OCI-LY1 (cell line): ENCODE measurements around the gene SMARCAL1.

Source experiments
- H2AFZ ChIP-seq: fragments of 200-600 bp; sonication (generic), shearing (Covaris generic); 2 replicates; pipeline ENCODE4 v1.6.0; 2014; ENCODE audit warnings: antibody characterized with exemption, mild to moderate bottlenecking, low read length
- H3F3A ChIP-seq: fragments of 200-600 bp; sonication (generic), shearing (Covaris generic); 2 replicates; pipeline ENCODE4 v1.6.0; 2014; ENCODE audit warnings: mild to moderate bottlenecking, antibody characterized with exemption, low read length, moderate library complexity; ENCODE audit not compliant: insufficient read depth
- H3K27ac ChIP-seq: fragments of 200-600 bp; sonication (generic); 2 replicates; pipeline ENCODE4 v1.5.1; 2014; ENCODE audit warnings: low read length, mixed run types, mild to moderate bottlenecking, low read depth; ENCODE audit not compliant: poor library complexity, severe bottlenecking
- H3K27me3 ChIP-seq: fragments of 200-600 bp; sonication (generic); 2 replicates; pipeline ENCODE4 v1.6.0; 2014; ENCODE audit warnings: antibody characterized with exemption, mild to moderate bottlenecking, low read length, moderate library complexity; ENCODE audit not compliant: insufficient read depth
- H3K36me3 ChIP-seq: fragments of 200-600 bp; sonication (generic); 2 replicates; pipeline ENCODE4 v1.6.1; 2014; ENCODE audit warnings: mild to moderate bottlenecking, antibody characterized with exemption, low read length, moderate library complexity, mixed read lengths; ENCODE audit not compliant: insufficient read depth
- H3K4me1 ChIP-seq: fragments of 200-600 bp; sonication (generic); 2 replicates; pipeline ENCODE4 v1.5.1; 2014; ENCODE audit warnings: mild to moderate bottlenecking, low read length, moderate library complexity; ENCODE audit not compliant: insufficient read depth, severe bottlenecking
- H3K4me2 ChIP-seq: fragments of 200-600 bp; sonication (generic), shearing (Covaris generic); 2 replicates; pipeline ENCODE4 v1.6.1; 2014; ENCODE audit warnings: low read length
- H3K4me3 ChIP-seq: fragments of 200-600 bp; sonication (generic); 2 replicates; pipeline ENCODE4 v1.5.1; 2014; ENCODE audit warnings: low read length, low read depth, mild to moderate bottlenecking, mixed read lengths; ENCODE audit not compliant: poor library complexity, severe bottlenecking
- H3K79me2 ChIP-seq: fragments of 200-600 bp; shearing (Covaris generic); 2 replicates; pipeline ENCODE4 v1.6.1; 2016; ENCODE audit warnings: mixed run types, low read length, mixed read lengths; ENCODE audit not compliant: insufficient read depth
- H3K9ac ChIP-seq: fragments of 200-600 bp; sonication (generic), shearing (Covaris generic); 2 replicates; pipeline ENCODE4 v1.6.1; 2014; ENCODE audit warnings: mild to moderate bottlenecking, low read length, mixed read lengths
- H3K9me2 ChIP-seq: fragments of 200-600 bp; sonication (generic), shearing (Covaris generic); 2 replicates; pipeline ENCODE4 v1.6.1; 2014; ENCODE audit warnings: low read depth, mild to moderate bottlenecking, low read length, mixed read lengths
- H3K9me3 ChIP-seq: fragments of 200-600 bp; shearing (Covaris generic); 2 replicates; pipeline ENCODE4 v1.6.1; 2014; ENCODE audit warnings: low read length, mixed read lengths
- H4K20me1 ChIP-seq: fragments of 200-600 bp; sonication (generic), shearing (Covaris generic); 2 replicates; pipeline ENCODE4 v1.6.0; 2016; ENCODE audit warnings: mild to moderate bottlenecking, low read length; ENCODE audit not compliant: insufficient read depth
- EZH2 ChIP-seq: fragments of 200-600 bp; sonication (generic), shearing (Covaris generic); IDR thresholded peaks from 2 replicates; pipeline ENCODE4 v1.8.0; 2017; ENCODE audit warnings: borderline replicate concordance, mixed run types, mild to moderate bottlenecking, antibody characterized with exemption, low read length, moderate library complexity, mixed read lengths
- TF ChIP-seq, protein P1 (sequence below): fragments of 200-600 bp; sonication (generic), shearing (Covaris generic); IDR thresholded peaks from 2 replicates; pipeline ENCODE4 v1.5.1; 2017; ENCODE audit warnings: mild to moderate bottlenecking, antibody characterized with exemption, low read length, moderate library complexity, mixed read lengths

SMARCAL1 gene

DNA sequence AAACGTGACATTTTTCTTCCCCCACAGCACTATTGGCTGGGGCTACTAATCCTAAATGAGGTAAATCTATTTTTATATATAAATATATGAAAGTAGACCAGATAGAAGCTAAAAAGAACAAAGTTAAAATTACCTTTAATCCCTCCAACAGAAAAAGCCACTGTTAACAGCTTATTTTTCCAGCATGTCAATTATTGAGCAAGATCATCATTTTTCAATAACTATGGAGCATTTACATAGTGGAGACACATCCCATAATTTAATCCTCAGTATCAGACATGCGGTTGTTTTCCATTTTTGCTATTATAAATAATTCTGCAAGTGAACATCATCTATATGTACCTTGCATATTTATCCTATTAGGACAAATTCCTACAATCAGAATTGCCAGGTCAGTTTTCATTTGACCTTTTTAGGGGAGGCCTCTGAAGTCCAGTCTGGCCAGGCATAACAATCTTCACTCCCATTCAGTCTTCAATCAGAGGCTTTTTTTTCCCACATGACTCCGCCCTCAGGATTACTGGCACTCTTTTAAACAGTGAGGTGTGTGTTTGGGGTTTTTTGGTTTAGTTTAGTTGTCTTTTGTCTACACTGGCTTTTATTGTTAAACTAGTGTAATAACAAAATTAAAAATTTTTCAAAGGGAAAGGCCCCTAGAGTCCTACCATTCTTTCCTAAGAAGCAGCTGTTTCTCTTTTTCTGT is 29.2 kb downstream of the SMARCAL1 start:
- Histone ChIP-seq H3K27ac (no peak overlapping the region), H3K9me3 (no peaks in the 10 kb centered on the region), H3K9me2 (no peaks in the 10 kb centered on the region), H3K4me3 (no peak overlapping the region), H3K79me2 (no peaks in the 10 kb centered on the region), H3K27me3 (no peaks in the 10 kb centered on the region), H3K4me1 (no peaks in the 10 kb centered on the region), H2AFZ (no peak overlapping the region), H3F3A (no peaks in the 10 kb centered on the region), H4K20me1 (no peaks in the 10 kb centered on the region), H3K36me3 (peaks cover 49% of the 10 kb centered on the region), H3K9ac (no peak overlapping the region), H3K4me2 (no peak overlapping the region)
- TF ChIP-seq, protein P1, sequence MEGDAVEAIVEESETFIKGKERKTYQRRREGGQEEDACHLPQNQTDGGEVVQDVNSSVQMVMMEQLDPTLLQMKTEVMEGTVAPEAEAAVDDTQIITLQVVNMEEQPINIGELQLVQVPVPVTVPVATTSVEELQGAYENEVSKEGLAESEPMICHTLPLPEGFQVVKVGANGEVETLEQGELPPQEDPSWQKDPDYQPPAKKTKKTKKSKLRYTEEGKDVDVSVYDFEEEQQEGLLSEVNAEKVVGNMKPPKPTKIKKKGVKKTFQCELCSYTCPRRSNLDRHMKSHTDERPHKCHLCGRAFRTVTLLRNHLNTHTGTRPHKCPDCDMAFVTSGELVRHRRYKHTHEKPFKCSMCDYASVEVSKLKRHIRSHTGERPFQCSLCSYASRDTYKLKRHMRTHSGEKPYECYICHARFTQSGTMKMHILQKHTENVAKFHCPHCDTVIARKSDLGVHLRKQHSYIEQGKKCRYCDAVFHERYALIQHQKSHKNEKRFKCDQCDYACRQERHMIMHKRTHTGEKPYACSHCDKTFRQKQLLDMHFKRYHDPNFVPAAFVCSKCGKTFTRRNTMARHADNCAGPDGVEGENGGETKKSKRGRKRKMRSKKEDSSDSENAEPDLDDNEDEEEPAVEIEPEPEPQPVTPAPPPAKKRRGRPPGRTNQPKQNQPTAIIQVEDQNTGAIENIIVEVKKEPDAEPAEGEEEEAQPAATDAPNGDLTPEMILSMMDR, result no peak
- no peak for TF ChIP-seq EZH2

DNA sequence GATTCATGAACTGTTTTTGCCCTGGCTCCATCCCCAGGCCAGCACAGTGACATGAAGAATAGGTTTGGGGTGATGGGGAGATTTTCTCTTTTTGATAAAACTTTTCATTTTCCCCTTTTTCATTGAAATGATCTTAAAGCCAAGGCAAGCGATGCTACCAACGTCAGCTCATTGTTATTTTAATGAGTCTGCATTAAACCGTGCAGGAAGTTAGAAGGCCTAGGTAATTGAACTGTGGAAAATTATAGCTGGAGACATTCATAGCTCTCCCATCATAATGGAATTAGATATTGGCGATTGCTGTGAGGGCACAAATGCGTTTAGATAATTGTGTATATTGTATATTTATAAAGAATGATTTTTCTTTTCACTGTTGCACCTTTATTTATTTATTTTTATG is 33.2 kb downstream of the SMARCAL1 start:
- TF ChIP-seq EZH2, result no peak
- TF ChIP-seq, protein P1, result no peak
- H3K36me3 ChIP-seq, result peaks cover 59% of the 10 kb centered on the region
- no peak overlapping the region for H3K4me2 ChIP-seq

DNA sequence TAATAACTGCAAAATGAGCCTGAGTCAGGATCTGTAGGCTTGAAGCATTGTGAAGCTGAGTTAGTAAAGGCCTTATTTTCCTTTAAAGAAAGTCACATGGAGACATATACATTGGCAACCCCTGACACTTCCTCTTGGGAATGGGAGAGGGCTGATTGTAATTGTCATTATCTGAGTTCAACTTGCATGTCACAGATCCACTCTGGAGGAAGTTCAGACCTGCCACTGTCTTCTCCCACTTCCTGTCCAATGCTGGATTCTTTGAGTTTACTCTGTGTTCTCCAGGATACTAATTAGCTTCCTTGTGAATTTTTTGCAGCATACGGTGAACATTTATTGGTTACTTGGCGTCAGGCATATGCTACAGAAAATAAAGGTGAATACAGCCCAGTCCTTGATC is 34.1 kb downstream of the SMARCAL1 start:
- Histone ChIP-seq H3K4me2 (no peak overlapping the region), H3K27me3 (no peaks in the 10 kb centered on the region), H3K9me3 (no peaks in the 10 kb centered on the region), H3K9ac (no peak overlapping the region), H3K36me3 (peaks cover 61% of the 10 kb centered on the region), H3K4me1 (no peaks in the 10 kb centered on the region), H3K27ac (no peak overlapping the region), H3K9me2 (no peaks in the 10 kb centered on the region), H3F3A (no peaks in the 10 kb centered on the region), H2AFZ (no peak overlapping the region), H3K4me3 (no peak overlapping the region), H3K79me2 (no peaks in the 10 kb centered on the region), H4K20me1 (no peaks in the 10 kb centered on the region)
- TF ChIP-seq EZH2, result no peak
- TF ChIP-seq, protein P1, result no peak

More for the DNA sequence above, 33.2 kb downstream of the SMARCAL1 start:
- Histone ChIP-seq H3K27me3 (no peaks in the 10 kb centered on the region), H3K9ac (no peak overlapping the region), H4K20me1 (no peaks in the 10 kb centered on the region), H3K4me3 (no peak overlapping the region), H2AFZ (no peak overlapping the region), H3K4me1 (no peaks in the 10 kb centered on the region), H3F3A (no peaks in the 10 kb centered on the region), H3K27ac (no peak overlapping the region), H3K9me2 (no peaks in the 10 kb centered on the region), H3K9me3 (no peaks in the 10 kb centered on the region), H3K79me2 (no peaks in the 10 kb centered on the region)
